HepG2 (cell line): ENCODE data around the gene METTL26. TPM values are rescaled to one million over a fixed set of nuclear protein-coding genes. Genes with fewer than 3 reads are reported as not detected.

Experiments
- BRD4 ChIP-seq: sonication (generic); formaldehyde crosslinking; IDR thresholded peaks from 2 replicates; pipeline ENCODE4 v1.4.0; 2020; ENCODE audit warnings: missing genetic modification reagents
- CENPBD1 ChIP-seq: sonication (generic); formaldehyde crosslinking; IDR thresholded peaks from 2 replicates; pipeline ENCODE4 v1.8.0; 2022; ENCODE audit warnings: missing genetic modification reagents, low read depth, mild to moderate bottlenecking, borderline replicate concordance
- ESRRA ChIP-seq: sonication (generic); formaldehyde crosslinking; IDR thresholded peaks from 2 replicates; pipeline ENCODE4 v1.5.1; 2020; ENCODE audit warnings: mild to moderate bottlenecking, low read depth, missing genetic modification reagents
- FOXC1 ChIP-seq: sonication (generic); formaldehyde crosslinking; IDR thresholded peaks from 2 replicates; pipeline ENCODE4 v1.8.0; 2022; ENCODE audit warnings: mild to moderate bottlenecking, missing genetic modification reagents, borderline replicate concordance
- GATAD2A ChIP-seq: IDR thresholded peaks from 2 replicates; pipeline ENCODE4 v1.6.1; 2016
- HNF4G ChIP-seq, 2 experiments: sonication (generic) in 1 of 2; formaldehyde crosslinking in 1 of 2; IDR thresholded peaks; 2 replicates each; pipeline versions ENCODE4 v1.4.0 to v1.6.1; 2011 to 2020; ENCODE audit warnings: borderline replicate concordance in 2 of 2, low read depth in 2 of 2, mild to moderate bottlenecking in 2 of 2, low read length in 1 of 2, missing genetic modification reagents in 1 of 2, moderate library complexity in 1 of 2
- MXD1 ChIP-seq: sonication (generic); formaldehyde crosslinking; IDR thresholded peaks from 2 replicates; pipeline ENCODE4 v1.4.0; 2020; ENCODE audit warnings: mild to moderate bottlenecking, missing genetic modification reagents
- MZF1 ChIP-seq: sonication (generic); formaldehyde crosslinking; IDR thresholded peaks from 2 replicates; pipeline ENCODE4 v1.8.1; 2023; ENCODE audit warnings: mild to moderate bottlenecking, missing genetic modification reagents, borderline replicate concordance
- NAIF1 ChIP-seq: sonication (generic); formaldehyde crosslinking; IDR thresholded peaks from 2 replicates; pipeline ENCODE4 v1.5.0; 2020; ENCODE audit warnings: mild to moderate bottlenecking, missing genetic modification reagents, borderline replicate concordance
- NFRKB ChIP-seq: fragments of 450-650 bp; IDR thresholded peaks from 2 replicates; pipeline ENCODE4 v1.6.1; 2017
- TARDBP ChIP-seq: sonication (generic); formaldehyde crosslinking; IDR thresholded peaks from 2 replicates; pipeline ENCODE4 v1.8.0; 2022; ENCODE audit warnings: mild to moderate bottlenecking, missing genetic modification reagents
- THAP9 ChIP-seq: sonication (generic); formaldehyde crosslinking; IDR thresholded peaks from 2 replicates; pipeline ENCODE4; 2020; ENCODE audit warnings: missing genetic modification reagents, mild to moderate bottlenecking, borderline replicate concordance
- ZC3H4 ChIP-seq: sonication (generic); formaldehyde crosslinking; IDR thresholded peaks from 2 replicates; pipeline ENCODE4 v1.4.0; 2020; ENCODE audit warnings: missing genetic modification reagents, borderline replicate concordance
- ZNF205 ChIP-seq: IDR thresholded peaks from 2 replicates; pipeline ENCODE4 v1.6.1; 2018; ENCODE audit warnings: missing biosample characterization, missing genetic modification reagents
- ZNF225 ChIP-seq: sonication (generic); formaldehyde crosslinking; IDR thresholded peaks from 2 replicates; pipeline ENCODE4 v1.4.0; 2020; ENCODE audit warnings: mild to moderate bottlenecking, missing genetic modification reagents
- ZNF253 ChIP-seq: sonication (generic); formaldehyde crosslinking; IDR thresholded peaks from 2 replicates; pipeline ENCODE4 v1.8.0; 2022; ENCODE audit warnings: mild to moderate bottlenecking, missing genetic modification reagents, borderline replicate concordance
- ZNF552 ChIP-seq: sonication (generic); formaldehyde crosslinking; IDR thresholded peaks from 2 replicates; pipeline ENCODE4 v1.9.0; 2022; ENCODE audit warnings: missing genetic modification reagents, mild to moderate bottlenecking, borderline replicate concordance
- ZNF670 ChIP-seq: sonication (generic); formaldehyde crosslinking; IDR thresholded peaks from 2 replicates; pipeline ENCODE4 v1.8.0; 2022; ENCODE audit warnings: mild to moderate bottlenecking, missing genetic modification reagents, borderline replicate concordance
- ZNF737 ChIP-seq: sonication (generic); formaldehyde crosslinking; IDR thresholded peaks from 2 replicates; pipeline ENCODE4 v1.5.0; 2020; ENCODE audit warnings: missing genetic modification reagents, mild to moderate bottlenecking, borderline replicate concordance
- ZNF775 ChIP-seq: sonication (generic); formaldehyde crosslinking; IDR thresholded peaks from 2 replicates; pipeline ENCODE4 v1.4.0; 2020; ENCODE audit warnings: missing genetic modification reagents, mild to moderate bottlenecking, moderate library complexity, borderline replicate concordance
- polyA plus RNA-seq, 8 experiments: library from polyadenylated mRNA; depleted of rRNA in 3 of 8; stranded (reverse) in 7 of 8; unstranded in 1 of 8; fragments of >200 nt; fragmentation: Illumina TruSeq in 4 of 8; extraction: Trizol in 4 of 8; gene quantifications; 2 replicates each; pipeline versions ENCODE4 v1.2.1 to v1.2.3, GENCODE V29; 2011 to 2016; ENCODE audit warnings: low read depth in 4 of 8, missing spikeins in 1 of 8, mixed read lengths in 1 of 8; ENCODE audit not compliant: insufficient read depth in 1 of 8
- total RNA-seq, 5 experiments: library from RNA; depleted of rRNA; stranded (reverse); fragments of >200 nt; fragmentation: Illumina TruSeq; extraction: Trizol; gene quantifications; 2 replicates each; pipeline ENCODE4 v1.2.3, GENCODE V29; 2016; ENCODE audit warnings: low read depth in 1 of 5
- TF ChIP-seq, protein P1 (sequence below): sonication (generic); formaldehyde crosslinking; IDR thresholded peaks from 2 replicates; pipeline ENCODE4 v1.8.1; 2022; ENCODE audit warnings: low read depth, mild to moderate bottlenecking, missing genetic modification reagents

The METTL26 gene
- total and polyA plus RNA-seq, 2 of the 13 experiments (the other 11 are each of a cell fraction or from before 2014, with no cell fraction given) = 65.5 to 70.1 TPM

DNA sequence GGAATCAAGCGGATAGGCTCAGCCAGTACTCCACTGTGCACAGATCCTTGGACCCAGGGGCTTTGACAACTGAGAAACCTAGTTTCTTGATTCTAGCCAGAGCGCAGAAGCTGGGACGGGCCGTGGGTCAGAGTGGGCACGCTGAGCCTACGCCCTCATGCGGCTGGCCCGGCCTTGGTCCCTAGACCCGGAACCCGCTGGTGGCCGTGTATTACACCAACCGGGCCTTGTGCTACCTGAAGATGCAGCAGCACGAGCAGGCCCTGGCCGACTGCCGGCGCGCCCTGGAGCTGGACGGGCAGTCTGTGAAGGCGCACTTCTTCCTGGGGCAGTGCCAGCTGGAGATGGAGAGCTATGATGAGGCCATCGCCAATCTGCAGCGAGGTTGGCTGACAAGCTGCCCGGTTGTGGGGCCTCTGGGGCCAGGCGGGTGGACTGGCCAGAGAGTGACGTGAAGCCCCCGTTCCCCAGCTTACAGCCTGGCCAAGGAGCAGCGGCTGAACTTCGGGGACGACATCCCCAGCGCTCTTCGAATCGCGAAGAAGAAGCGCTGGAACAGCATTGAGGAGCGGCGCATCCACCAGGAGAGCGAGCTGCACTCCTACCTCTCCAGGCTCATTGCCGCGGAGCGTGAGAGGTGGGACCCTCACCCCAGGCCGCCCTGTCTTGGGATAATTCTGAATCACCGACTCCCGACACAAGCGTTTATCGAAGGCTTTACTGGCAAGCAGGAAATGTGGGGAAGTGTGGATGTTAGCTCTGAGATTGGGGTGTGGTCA is 45.1 kb upstream of the METTL26 start (continued):
- TF ChIP-seq, protein P1, sequence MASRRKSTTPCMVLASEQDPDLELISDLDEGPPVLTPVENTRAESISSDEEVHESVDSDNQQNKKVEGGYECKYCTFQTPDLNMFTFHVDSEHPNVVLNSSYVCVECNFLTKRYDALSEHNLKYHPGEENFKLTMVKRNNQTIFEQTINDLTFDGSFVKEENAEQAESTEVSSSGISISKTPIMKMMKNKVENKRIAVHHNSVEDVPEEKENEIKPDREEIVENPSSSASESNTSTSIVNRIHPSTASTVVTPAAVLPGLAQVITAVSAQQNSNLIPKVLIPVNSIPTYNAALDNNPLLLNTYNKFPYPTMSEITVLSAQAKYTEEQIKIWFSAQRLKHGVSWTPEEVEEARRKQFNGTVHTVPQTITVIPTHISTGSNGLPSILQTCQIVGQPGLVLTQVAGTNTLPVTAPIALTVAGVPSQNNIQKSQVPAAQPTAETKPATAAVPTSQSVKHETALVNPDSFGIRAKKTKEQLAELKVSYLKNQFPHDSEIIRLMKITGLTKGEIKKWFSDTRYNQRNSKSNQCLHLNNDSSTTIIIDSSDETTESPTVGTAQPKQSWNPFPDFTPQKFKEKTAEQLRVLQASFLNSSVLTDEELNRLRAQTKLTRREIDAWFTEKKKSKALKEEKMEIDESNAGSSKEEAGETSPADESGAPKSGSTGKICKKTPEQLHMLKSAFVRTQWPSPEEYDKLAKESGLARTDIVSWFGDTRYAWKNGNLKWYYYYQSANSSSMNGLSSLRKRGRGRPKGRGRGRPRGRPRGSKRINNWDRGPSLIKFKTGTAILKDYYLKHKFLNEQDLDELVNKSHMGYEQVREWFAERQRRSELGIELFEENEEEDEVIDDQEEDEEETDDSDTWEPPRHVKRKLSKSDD (CRISPR knock-in tag) = no peak
- no peak for TF ChIP-seq THAP9 (CRISPR knock-in tag)
- TF ChIP-seq MZF1 (CRISPR knock-in tag) = no peak
- no peak for TF ChIP-seq ZC3H4 (CRISPR knock-in tag)
- TF ChIP-seq ZNF737 = no peak
- peak; percentile 56; the same call in 1 of the 2 replicates for TF ChIP-seq ZNF552
- TF ChIP-seq ZNF225 (CRISPR knock-in tag) = peak; percentile 30; the same call in 1 of the 2 replicates
- TF ChIP-seq CENPBD1 (CRISPR knock-in tag) = no peak
- TF ChIP-seq GATAD2A = 0 out of 2 replicates have a peak, but pooled peaks have one; percentile 12
- no peak for TF ChIP-seq ZNF205 (CRISPR knock-in tag)
- TF ChIP-seq NAIF1 (CRISPR knock-in tag) = no peak
- TF ChIP-seq FOXC1 (CRISPR knock-in tag) = 0 out of 2 replicates have a peak, but pooled peaks have one; percentile 25
- peak; percentile 62; the same call in 1 of the 2 replicates for TF ChIP-seq ZNF253
- TF ChIP-seq ZNF670 (CRISPR knock-in tag) = no peak
- TF ChIP-seq ZNF775 (CRISPR knock-in tag) = no peak
- TF ChIP-seq BRD4 (CRISPR knock-in tag) = no peak
- no peak for TF ChIP-seq HNF4G (IDR thresholded peaks at IDR 0.05; ENCODE audit: borderline replicate concordance, low read depth, low read length)
- TF ChIP-seq HNF4G (CRISPR knock-in tag; IDR thresholded peaks at IDR 0.05; ENCODE audit: borderline replicate concordance, low read depth) = 0 out of 2 replicates have a peak, but pooled peaks have one; percentile 34
- 0 out of 2 replicates have a peak, but pooled peaks have one; percentile 60 for TF ChIP-seq MXD1 (CRISPR knock-in tag)
- TF ChIP-seq TARDBP = 0 out of 2 replicates have a peak, but pooled peaks have one; percentile 22
- no peak for TF ChIP-seq ESRRA (CRISPR knock-in tag)
- no peak for TF ChIP-seq NFRKB
